Activated naive CD8-positive, alpha-beta T cell treated with anti-CD3 and anti-CD28 coated beads, Interleukin-2, amount 10 ng/mL, durations not matched to agents 7 days and 5 days (primary cell): Measurements from ENCODE around the gene TP53BP2. TPM values are rescaled to one million over a fixed set of nuclear protein-coding genes. Genes with fewer than 3 reads are reported as not detected.

Experiments used
- ATAC-seq: fragments of 150-1000 bp; cut with Tn5 transposase; one replicate; pipeline ENCODE4 v1.10.0; 2021; ENCODE audit warnings: low read depth, moderate library complexity
- POLR2A ChIA-PET: fragments of 350-600 bp; sonication (Branson Sonifier 250); formaldehyde crosslinking; loops from one replicate; lab custom pipeline; 2021; ENCODE audit warnings: antibody characterized with exemption; lab: Charles Lee
- DNase-seq: peaks from one replicate; pipeline ENCODE4 v3.0.0; 2021
- H3K27ac Mint-ChIP-seq: one replicate; pipeline ENCODE4 v1.8.0; 2022; ENCODE audit warnings: mild to moderate bottlenecking, mixed read lengths
- H3K27me3 Mint-ChIP-seq: one replicate; pipeline ENCODE4 v1.8.0; 2022; ENCODE audit warnings: mild to moderate bottlenecking, moderate library complexity, mixed read lengths
- H3K36me3 Mint-ChIP-seq: one replicate; pipeline ENCODE4 v1.8.0; 2021; ENCODE audit warnings: mild to moderate bottlenecking, mixed read lengths
- H3K4me1 Mint-ChIP-seq: one replicate; pipeline ENCODE4 v1.8.0; 2021; ENCODE audit warnings: mixed read lengths
- H3K4me3 Mint-ChIP-seq: one replicate; pipeline ENCODE4 v1.8.0; 2022; ENCODE audit warnings: mild to moderate bottlenecking, moderate library complexity, mixed read lengths
- H3K9me3 Mint-ChIP-seq: one replicate; pipeline ENCODE4 v1.8.0; 2021; ENCODE audit warnings: mixed read lengths
- total RNA-seq, 2 experiments: library from RNA; stranded (reverse); gene quantifications; one replicate each; pipeline ENCODE4 v1.2.3, GENCODE V29; 2021

The TP53BP2 gene
- total RNA-seq, 2 experiments from 2014 or later, result 35.4 to 37.2 TPM

- no peak for ATAC-seq
- peaks cover 27% of the 10 kb centered on the region for H3K36me3 Mint-ChIP-seq
- H3K4me3 Mint-ChIP-seq, result no peak overlapping the region
- POLR2A ChIA-PET, result interaction anchor here (0.6 to 0.8 kb wide), 2 partner anchors 30 to 82 kb away, joined by 3 read pairs; no protein-coding TSS in a partner anchor
- no peaks in the 10 kb centered on the region for H3K9me3 Mint-ChIP-seq
- no peak for DNase-seq
- no peak overlapping the region for H3K27ac Mint-ChIP-seq
- H3K4me1 Mint-ChIP-seq, result no peaks in the 10 kb centered on the region
- H3K27me3 Mint-ChIP-seq, result no peaks in the 10 kb centered on the region
These were observed 88.7 kb downstream of the TP53BP2 start for GRCh38 chr1:223756806-223757700.

- ATAC-seq (no peak), DNase-seq (no peak)
- H3K4me3 Mint-ChIP-seq, result no peak overlapping the region
- no peaks in the 10 kb centered on the region for H3K9me3 Mint-ChIP-seq
- no peaks in the 10 kb centered on the region for H3K4me1 Mint-ChIP-seq
- no peaks in the 10 kb centered on the region for H3K27me3 Mint-ChIP-seq
- peaks cover 26% of the 10 kb centered on the region for H3K36me3 Mint-ChIP-seq
- POLR2A ChIA-PET, result interaction anchor here (0.6 kb wide), 2 partner anchors 27 to 82 kb away, joined by 3 to 4 read pairs; no protein-coding TSS in a partner anchor
- H3K27ac Mint-ChIP-seq, result no peak overlapping the region
These were observed 89.6 kb downstream of the TP53BP2 start for GRCh38 chr1:223755992-223756775.

- Mint-ChIP-seq H3K9me3 (no peaks in the 10 kb centered on the region), H3K4me3 (no peak overlapping the region), H3K27me3 (no peaks in the 10 kb centered on the region), H3K36me3 (peaks cover 26% of the 10 kb centered on the region), H3K4me1 (no peaks in the 10 kb centered on the region), H3K27ac (no peak overlapping the region)
- ATAC-seq (no peak), DNase-seq (no peak)
- POLR2A ChIA-PET, result interaction anchor here (0.6 kb wide), 1 partner anchor 26 kb away, joined by 4 read pairs; no protein-coding TSS in a partner anchor
These were observed 90.3 kb downstream of the TP53BP2 start for GRCh38 chr1:223755432-223755792.

GRCh38 chr1:223754681-223755431 lies 90.9 kb downstream of the TP53BP2 start:
- no peak for ATAC-seq
- Mint-ChIP-seq H3K36me3 (peaks cover 27% of the 10 kb centered on the region), H3K27ac (no peak overlapping the region), H3K4me3 (no peak overlapping the region), H3K4me1 (no peaks in the 10 kb centered on the region), H3K9me3 (no peaks in the 10 kb centered on the region), H3K27me3 (no peaks in the 10 kb centered on the region)
- DNase-seq, result no peak
- POLR2A ChIA-PET, result no interaction called here

GRCh38 chr1:223752721-223753515 lies 92.8 kb downstream of the TP53BP2 start:
- Mint-ChIP-seq H3K36me3 (peaks cover 25% of the 10 kb centered on the region), H3K4me1 (peaks cover 3% of the 10 kb centered on the region), H3K9me3 (no peaks in the 10 kb centered on the region), H3K27me3 (no peaks in the 10 kb centered on the region), H3K4me3 (no peak overlapping the region), H3K27ac (peak overlapping the region; percentile 38)
- DNase-seq (no peak), ATAC-seq (no peak)
- POLR2A ChIA-PET, result no interaction called here

- Mint-ChIP-seq H3K4me1 (peaks cover 4% of the 10 kb centered on the region), H3K36me3 (peaks cover 26% of the 10 kb centered on the region), H3K4me3 (no peak overlapping the region), H3K27me3 (no peaks in the 10 kb centered on the region), H3K9me3 (no peaks in the 10 kb centered on the region), H3K27ac (no peak overlapping the region)
- POLR2A ChIA-PET, result interaction anchor here (0.7 kb wide), 1 partner anchor 35 kb away, joined by 4 read pairs; no protein-coding TSS in a partner anchor
- no peak for ATAC-seq
- no peak for DNase-seq
These were observed 94.1 kb downstream of the TP53BP2 start for GRCh38 chr1:223751696-223752095.

GRCh38 chr1:223750730-223751570 lies 94.8 kb downstream of the TP53BP2 start:
- H3K27ac Mint-ChIP-seq, result no peak overlapping the region
- peaks cover 4% of the 10 kb centered on the region for H3K4me1 Mint-ChIP-seq
- no peaks in the 10 kb centered on the region for H3K27me3 Mint-ChIP-seq
- ATAC-seq (no peak), DNase-seq (no peak)
- H3K9me3 Mint-ChIP-seq, result no peaks in the 10 kb centered on the region
- peaks cover 26% of the 10 kb centered on the region for H3K36me3 Mint-ChIP-seq
- POLR2A ChIA-PET, result interaction anchor here (0.7 to 3.0 kb wide), 2 partner anchors 34 to 38 kb away, joined by 4 to 15 read pairs; partner anchors contain the start of gene CAPN2
- no peak overlapping the region for H3K4me3 Mint-ChIP-seq

- ATAC-seq (peak; percentile 81), DNase-seq (peak; percentile 83)
- POLR2A ChIA-PET, result interaction anchor here (0.9 to 3.0 kb wide), 6 partner anchors 22 to 51 kb away, joined by 3 to 15 read pairs (median 5); partner anchors contain the start of gene CAPN2
- H3K27me3 Mint-ChIP-seq, result no peaks in the 10 kb centered on the region
- peak overlapping the region; percentile 68 for H3K4me3 Mint-ChIP-seq
- H3K9me3 Mint-ChIP-seq, result no peaks in the 10 kb centered on the region
- peaks cover 4% of the 10 kb centered on the region for H3K4me1 Mint-ChIP-seq
- peak overlapping the region; percentile 27 for H3K27ac Mint-ChIP-seq
- H3K36me3 Mint-ChIP-seq, result peaks cover 30% of the 10 kb centered on the region
These were observed 96.7 kb downstream of the TP53BP2 start for GRCh38 chr1:223748773-223749733.

- Mint-ChIP-seq H3K4me1 (peaks cover 4% of the 10 kb centered on the region), H3K27ac (no peak overlapping the region), H3K36me3 (peaks cover 30% of the 10 kb centered on the region), H3K4me3 (peak overlapping the region; percentile 68), H3K27me3 (no peaks in the 10 kb centered on the region), H3K9me3 (no peaks in the 10 kb centered on the region)
- ATAC-seq, result no peak
- POLR2A ChIA-PET, result interaction anchor here (2.5 to 3.0 kb wide), 2 partner anchors 32 to 35 kb away, joined by 15 read pairs; partner anchors contain the start of gene CAPN2
- DNase-seq, result no peak
These were observed 97.4 kb downstream of the TP53BP2 start for GRCh38 chr1:223748405-223748772.

- Mint-ChIP-seq H3K9me3 (no peaks in the 10 kb centered on the region), H3K27me3 (no peaks in the 10 kb centered on the region), H3K4me3 (no peak overlapping the region), H3K27ac (no peak overlapping the region), H3K36me3 (peaks cover 27% of the 10 kb centered on the region), H3K4me1 (peaks cover 4% of the 10 kb centered on the region)
- DNase-seq (no peak), ATAC-seq (no peak)
- POLR2A ChIA-PET, result interaction anchor here (2.5 to 3.0 kb wide), 2 partner anchors 31 to 35 kb away, joined by 15 read pairs; partner anchors contain the start of gene CAPN2
These were observed 97.9 kb downstream of the TP53BP2 start for GRCh38 chr1:223747838-223748335.
